GM21526 (cell line): ENCODE results near the gene RNASE4.
"Not testable (repeated sequence)": the region's sequence is repeated elsewhere in the genome, so short reads cannot be mapped to it uniquely, and the experiment has no call there.

ENCODE experiments used
- ATAC-seq: cut with Tn5 transposase; IDR thresholded peaks from one replicate; pipeline ENCODE4 v1.9.1; 2021; ENCODE audit warnings: moderate library complexity; ENCODE audit not compliant: unreplicated experiment, low FRiP score

The RNASE4 gene

DNA sequence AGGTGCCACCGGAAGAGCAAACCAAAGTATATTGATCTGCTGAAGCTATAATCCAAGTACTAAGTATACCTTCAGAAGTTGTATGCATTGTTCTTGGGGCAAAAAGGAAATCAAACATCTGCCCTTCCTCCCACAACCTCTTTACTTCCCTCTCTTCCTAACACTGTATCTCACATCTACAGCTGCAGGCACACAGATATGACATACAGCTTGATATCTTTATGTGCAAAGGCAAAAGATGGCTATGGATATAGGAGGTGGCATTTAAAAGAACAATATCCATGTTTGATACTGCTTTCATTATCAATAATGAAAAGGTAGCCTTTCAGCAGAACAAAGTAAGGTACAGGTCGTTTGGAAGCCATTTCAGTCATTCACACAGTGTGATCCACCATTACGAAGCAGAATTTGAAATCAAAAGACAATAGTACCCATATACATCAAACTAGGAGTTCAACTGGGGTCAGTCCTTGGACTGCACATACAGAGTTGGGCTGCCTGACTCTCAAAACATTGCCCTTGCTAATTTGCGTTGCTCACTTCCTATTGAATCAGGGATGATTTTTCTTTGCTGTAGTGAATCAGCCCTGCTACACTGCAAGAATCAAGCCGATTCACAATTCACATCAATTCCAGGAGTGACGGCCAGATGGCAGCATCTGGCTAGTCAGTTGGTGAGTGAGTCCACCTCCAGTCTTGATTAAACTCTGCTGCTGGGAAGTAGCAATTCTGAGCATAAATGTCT is 13.1 kb downstream of the RNASE4 start:
- no peak for ATAC-seq

DNA sequence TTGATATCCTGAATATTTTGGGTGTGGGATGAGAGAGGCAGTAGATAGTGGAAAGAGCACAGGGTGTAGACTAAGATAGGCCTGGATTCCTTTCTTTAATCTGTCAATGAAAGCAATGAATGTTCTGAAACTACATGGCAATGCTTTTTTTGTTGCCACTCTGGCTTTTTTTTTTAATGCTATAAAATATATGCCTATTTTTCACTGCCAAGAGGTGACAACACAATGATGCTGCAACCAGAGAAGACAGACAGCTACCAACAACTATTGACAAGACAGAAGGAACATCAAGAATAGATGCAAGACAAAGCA is 13.6 kb downstream of the RNASE4 start:
- ATAC-seq: no peak

DNA sequence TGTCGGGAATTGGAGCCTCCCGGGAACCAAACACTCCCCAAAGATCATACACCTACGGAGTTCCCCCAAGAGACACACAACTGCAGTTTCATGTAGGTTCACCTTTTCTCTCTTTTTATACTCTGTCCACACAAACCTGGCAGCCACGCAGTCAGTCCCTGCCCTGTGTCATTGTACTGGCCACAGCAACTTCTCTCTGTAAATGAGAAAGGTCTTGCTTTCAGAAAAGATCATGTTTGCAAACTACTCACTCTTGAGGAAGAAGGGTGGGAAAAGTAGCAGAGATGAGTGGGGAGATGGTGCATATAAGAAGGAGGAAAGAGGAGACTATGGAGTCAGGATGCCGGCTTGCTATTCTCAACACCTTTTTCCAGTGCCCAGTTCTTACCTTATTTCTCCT is 14.6 kb downstream of the RNASE4 start:
- no peak for ATAC-seq

DNA sequence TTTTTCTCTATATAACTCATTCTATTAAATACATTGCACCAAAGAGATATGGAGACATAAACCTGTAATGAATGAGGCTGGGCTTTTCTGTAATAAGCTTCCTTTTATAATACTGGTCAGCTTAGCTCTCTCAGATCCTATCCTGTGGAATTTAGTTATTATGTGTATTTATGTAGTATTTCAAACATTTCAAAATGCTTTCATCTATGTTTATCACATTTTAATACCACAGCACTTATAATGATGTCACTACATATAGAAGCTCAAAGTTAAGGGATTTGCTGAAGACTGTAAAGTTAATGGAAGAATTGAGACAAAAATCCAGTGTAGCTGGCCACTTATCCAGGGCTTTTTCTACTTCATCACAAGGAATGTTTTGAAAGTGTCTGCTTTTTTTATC is 15.6 kb downstream of the RNASE4 start:
- no peak for ATAC-seq

DNA sequence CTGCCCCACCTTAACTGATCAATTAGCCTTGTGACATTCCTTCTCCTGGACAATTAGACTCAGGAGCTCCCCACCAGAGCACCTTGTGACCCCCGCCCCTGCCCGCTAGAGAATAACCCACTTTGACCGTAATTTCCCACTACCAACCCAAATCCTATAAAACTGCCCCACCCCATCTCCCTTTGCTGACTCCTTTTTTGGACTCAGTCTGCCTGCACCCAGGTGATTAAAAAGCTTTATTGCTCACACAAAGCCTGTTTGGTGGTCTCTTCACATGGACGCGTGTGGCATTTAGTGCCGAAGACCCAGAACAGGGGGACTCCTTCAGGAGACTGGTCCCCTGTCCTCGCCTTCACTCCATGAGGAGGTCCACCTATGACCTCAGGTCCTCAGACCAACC is 16.6 kb downstream of the RNASE4 start:
- not testable (repeated sequence) for ATAC-seq

DNA sequence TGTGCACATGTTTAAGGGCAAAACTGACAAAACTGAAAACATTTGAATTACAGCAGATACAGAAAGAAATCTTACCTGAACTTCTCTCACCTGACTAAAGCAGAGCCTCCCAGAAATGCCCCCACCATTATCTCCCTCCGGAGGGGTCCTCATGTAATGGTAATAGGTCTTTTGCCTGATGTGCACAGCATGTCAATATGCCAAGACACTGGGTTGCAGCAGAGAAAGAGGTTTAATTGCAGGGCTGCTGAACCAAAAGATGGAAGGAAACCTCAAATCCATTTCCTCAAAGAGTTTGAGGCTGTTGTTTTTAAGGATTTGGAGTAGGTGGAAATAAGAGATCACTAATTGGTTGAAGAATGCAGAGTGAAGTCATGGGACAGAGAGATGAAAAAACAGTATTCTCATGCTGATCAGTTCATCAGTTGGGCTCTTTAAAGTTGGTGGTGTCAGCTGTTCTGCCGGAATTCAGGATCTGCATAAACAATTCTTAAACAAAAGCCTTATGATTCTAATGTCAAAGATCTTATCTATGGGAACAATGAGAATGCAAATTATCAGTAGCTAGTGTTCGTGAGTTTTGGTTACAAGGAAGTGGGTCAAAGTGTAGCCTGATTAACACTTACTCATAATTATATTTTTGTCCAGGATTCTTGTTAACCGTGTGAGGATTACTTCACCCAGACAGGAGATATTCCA is 22.4 kb downstream of the RNASE4 start:
- ATAC-seq: no peak

DNA sequence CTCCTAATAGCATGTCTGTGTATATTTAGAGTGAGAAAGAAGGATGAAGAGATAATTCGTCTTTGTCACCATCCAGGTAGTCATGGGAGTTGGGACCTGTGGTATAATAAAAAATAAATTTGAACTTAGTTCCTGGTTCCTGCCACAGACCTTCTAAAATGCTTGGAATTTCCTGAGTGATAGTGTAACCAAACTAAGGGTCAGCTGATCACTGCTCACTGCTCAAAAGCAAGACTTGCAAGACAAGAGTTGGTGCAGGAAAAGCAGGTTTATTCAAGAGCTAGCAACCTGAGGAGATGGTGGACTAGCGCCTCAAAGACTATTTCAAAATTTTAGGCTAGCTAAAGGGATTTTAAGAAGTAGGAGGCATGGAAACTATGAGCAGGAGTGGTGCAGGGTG is 23.3 kb downstream of the RNASE4 start:
- no peak for ATAC-seq

DNA sequence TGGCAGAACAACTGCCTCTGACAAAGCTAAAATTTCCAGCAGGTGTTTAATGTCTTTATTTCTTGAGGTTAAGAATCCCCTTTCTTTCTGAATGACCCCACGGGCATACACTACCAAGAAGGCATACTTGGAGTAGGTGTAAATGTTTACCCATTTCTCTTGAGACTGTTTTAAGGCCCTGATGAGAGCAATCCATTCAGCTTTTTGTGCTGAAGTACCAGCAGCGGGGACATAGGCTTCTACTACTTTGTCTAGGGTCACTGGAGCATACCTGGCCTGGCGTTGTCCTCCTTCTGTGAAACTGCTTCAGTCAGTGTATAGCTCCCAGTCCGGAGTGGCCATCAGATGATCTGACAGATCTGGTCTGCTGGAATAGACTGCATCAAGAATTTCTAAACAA is 26.9 kb downstream of the RNASE4 start:
- ATAC-seq: no peak

DNA sequence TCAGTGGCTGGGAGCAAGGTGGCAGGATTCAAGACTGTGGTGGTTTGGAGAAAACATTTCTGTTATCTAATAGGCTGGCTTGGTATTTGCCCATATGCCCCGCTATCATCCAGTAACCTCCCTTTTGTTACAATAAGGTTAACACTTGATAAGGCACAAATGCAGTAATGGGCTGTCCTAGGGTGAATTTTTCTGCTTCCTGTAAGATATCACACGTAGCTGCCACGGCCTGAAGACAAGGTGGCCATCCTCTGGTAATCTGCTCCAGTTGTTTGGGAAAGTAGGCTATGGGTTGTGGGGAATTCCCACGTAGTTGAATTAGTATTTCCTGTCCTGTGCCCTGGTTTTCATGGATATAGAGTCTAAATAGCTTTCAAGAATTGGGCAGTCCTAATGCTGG is 27.3 kb downstream of the RNASE4 start:
- ATAC-seq: no peak

DNA sequence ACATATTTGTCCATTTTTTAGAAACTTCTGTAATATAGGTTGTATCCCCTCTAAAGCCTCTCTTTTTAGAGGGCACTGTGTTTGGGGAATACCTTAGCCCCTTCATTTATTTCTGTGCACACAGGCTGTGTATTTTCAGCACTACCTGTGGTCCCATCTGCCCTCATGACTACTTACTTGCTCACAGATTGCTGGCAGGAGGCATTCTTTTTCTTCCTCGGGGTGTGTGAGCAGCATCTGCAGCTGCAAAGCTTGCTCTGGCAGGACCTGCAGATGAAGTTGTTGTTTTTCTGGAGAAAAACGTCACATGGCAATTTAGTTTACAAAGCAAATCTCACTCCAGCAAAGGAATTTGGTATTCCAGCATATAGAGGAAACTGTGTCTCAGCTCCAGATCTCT is 28.5 kb downstream of the RNASE4 start:
- ATAC-seq: no peak

DNA sequence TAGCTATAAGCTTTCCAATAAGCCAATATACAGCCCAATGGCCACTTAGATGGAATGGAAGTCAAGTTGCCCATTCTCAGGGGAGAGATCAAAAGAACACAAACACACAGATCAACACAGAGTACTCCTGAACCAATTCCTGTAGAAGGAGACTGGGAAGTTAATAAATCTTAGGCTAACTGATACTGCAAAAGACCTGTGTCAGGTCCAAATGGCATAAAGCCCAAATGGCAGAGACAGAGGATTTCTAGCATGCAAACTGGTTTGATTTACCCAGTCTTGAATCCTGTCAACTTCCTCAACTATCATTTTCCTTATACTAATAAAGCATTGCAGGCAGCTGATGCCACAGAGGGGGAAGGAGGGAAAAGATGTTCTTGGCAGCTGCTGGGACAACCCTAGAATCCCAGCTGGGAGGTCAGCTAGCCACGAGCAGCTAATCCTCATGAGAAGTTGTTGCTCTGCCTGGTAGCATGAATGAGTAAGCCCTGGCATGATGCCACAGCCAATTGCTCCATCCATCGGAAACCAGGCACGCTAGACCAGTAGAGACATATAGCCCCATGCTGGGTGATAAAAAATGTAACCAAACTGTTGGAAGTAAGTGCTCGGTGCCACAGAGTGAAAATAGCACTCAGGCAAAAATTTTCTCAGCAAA is 30.4 kb downstream of the RNASE4 start:
- ATAC-seq: no peak

DNA sequence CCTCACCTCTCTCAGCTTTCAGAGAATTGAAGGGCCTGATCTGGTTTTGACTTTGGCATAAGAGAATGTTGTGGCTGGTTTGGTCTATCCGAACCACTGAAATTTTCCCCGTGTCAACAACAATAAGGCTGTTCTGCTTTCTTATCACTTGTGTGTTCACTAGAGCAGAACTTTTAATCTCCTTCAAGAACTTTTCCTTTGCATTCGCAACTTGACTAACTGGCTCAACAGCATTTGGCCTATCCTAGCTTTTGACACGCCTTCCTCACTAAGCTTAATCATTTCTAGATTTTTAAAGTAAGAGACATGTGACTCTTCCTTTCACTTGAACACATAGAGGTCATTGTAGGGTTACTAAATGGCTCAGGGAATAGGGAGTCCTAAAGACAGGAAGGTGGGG is 35.4 kb downstream of the RNASE4 start:
- no peak for ATAC-seq

DNA sequence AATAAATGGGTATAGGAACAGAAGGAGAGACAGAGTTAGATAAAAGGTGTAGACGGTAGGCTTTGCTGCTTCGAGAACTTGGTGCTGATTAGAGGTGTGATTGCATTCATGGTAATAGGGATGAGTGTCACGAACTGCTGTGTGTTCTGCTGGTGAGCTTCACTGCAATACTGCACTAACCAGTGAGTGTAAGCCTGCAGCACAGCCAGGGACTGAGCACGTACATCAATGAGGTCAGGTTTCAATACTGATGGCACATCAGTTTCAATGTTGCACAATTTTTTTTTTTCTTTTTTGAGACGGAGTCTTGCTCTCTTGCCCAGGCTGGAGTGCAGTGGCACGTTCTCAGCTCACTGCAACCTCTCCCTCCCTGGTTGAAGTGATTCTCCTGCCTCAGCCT is 36.4 kb downstream of the RNASE4 start:
- ATAC-seq: no peak

DNA sequence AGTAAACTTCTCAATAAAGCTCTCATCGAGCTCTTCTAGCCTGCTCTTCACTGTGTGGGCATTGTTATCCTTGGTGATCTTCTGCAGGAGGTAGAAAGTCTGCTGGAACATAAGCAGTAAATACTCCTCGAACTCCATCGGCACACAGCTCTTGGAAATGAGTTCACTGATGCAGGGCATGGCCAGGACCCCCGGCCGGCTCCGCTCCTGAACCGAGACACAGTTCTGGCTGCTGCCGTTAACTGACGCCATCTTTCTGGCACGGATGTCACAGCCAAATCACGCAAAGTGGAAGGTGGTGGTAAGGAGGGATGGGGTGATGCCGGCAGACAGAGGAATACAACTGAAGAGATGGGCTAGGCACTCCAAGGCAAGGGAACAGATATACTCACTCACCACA is 37.7 kb downstream of the RNASE4 start:
- no peak for ATAC-seq

DNA sequence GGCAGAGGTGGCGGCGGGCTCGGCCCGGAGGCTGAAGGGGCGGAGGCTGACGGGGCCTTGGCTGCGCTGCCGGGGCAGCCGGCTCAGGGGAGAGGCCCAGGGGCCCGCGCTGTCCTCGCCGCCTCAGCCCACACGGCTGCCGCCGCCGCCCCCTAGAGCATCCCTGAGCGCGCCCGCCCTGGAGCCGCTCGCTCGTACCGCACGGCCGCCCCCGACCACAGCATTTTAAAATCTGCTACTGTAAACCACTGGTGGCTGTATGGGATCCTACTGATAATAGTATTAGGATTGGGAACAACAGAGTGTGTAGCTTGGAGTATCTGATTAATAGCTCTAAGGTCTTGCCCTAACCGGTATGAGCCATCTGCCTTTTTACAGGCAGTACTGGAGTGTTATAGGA is 39.1 kb downstream of the RNASE4 start:
- ATAC-seq: no peak

DNA sequence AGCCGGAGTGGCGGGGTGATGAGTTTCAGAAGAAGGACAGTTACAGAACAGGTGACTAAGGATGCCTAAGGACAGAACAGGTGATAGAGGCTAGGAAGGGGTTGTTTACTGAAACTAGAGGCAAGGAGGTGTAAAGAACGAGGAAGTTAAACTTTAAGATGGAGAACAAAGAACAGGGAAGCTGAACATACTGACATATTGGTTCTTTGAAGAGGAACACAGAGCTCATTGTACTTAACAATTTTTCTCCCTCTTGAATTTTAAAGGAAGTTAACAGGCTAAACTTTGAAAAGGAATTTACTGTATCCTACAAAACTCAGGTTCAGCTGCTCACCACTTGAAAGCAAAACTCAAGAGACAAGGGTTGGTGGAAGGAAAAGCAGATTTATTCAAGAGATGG is 41.8 kb downstream of the RNASE4 start:
- ATAC-seq: not testable (repeated sequence)

DNA sequence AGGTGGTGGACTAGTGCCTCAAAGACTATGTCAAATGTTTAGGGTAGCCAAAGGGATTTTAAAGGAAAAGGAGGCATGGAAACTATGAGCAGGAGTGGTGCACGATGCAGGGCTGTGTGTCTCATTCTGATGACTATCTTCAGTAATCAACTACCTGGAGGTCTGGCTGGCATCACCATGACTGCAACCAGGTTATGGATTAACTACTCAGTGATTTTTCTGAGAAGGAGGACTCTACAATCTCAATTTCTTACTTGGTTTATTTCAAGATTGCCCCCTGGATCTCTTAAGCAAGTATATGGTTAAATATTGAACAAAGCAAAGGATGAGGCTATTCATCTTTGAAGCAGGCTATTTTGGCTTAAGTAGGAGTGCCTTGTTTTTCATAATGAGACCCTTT is 42.2 kb downstream of the RNASE4 start:
- no peak for ATAC-seq

DNA sequence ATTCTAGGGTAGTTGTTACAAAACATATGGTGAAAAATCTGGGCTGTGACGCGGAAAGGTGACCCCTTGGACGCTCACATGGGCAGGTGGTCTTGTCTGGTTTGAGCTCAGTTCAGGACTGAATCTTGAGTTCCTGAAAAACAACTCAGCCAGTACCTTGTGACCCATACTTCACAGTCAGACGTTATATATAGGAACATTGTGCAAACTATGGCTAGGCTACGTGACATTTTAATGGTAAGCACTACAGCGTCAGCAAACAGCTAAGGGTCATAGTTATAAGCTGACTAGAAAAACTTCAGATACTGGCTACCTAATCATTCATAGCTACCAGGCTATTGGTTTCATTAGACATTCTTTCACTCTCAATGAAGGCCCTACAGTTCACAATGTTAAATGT is 46.5 kb downstream of the RNASE4 start:
- no peak for ATAC-seq

DNA sequence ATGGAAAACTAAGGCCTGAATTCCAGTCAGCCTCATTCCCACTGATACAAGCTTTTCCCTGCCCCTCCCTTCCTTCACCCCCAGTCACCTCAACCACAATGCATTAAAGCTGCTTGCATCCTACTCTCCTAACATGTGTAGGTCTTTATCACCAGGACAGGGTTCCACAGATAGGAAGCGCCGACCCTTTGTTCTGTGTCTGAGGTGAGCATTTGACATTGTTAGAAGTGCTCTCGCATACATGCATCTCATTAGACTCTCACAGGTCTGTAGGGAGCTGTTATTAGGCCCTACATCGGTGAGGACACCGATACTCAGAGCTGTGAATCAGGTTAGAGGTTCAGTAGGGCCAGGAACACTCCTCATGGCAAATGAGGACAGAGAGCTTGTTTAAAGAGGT is 48.1 kb downstream of the RNASE4 start:
- ATAC-seq: no peak

DNA sequence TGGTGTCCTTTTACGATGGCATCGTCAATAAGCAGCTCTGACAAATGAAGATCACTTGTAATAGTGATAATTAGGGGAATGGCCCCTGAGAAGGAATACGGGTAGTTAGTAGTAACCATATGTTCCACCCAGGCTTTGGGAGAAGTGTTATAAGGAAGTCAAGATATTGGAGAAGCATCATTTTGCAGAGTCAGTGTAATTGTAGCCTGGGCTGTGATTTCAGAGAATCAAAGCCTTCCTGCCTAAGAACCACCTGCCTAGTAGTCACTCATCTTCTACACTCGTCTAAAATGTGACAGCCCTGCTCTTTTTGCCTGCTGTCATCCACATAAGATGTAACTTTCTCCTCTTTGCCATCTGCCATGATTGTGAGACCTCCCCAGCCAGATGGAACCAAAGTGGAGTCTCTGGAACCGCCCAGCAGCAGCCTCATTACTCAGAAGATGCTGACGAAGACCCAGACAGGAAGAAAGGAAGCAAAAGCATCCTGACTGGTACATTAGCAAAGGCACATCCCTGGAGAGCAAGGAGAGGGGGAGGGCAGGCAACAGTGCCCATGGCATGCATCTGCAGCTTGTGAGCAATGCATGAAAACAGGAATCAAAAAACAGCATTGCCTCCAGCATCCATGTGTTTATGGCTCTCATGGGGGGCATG is 48.7 kb downstream of the RNASE4 start:
- ATAC-seq: no peak

DNA sequence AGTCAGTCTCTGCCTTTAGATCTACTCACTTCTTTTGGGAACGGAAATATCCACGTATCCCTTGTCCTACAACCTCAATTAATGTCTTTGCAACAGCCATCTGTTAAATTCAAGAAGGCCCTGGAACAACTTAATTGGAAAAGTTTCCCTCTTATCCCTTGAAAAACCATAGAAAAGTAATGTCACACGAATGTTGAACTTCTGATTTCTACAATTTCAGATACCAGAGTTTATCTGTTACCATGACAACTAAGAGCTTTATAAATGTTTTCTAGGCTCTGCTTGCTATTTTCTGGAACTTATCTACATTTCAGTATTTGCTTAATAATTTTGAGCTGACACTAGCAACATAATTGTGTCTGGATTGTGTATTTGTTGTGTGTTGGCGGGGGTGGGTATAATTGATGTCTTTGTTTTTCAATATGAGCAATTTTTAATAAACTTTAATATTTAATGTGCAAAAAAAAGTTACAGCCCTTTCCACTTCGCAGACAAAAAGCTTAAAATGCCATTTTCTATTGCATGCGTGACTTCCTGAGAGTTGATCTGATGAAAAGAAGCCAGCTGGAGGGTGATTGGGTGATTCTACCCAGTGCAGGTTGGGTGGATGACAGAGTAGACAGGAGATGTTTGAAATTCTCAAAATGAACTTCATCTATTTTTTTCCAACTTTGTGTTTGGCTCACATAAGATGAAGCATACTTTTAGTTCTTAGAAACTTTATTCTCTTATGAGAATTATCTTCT is 49.5 kb downstream of the RNASE4 start:
- no peak for ATAC-seq
